Neutrophil (primary cell): Measurements from ENCODE around the gene USP46.

ENCODE experiments used
- H3K27ac ChIP-seq: fragments of 200-600 bp; sonication (generic); 2 replicates; pipeline ENCODE4 v1.5.1; 2016; ENCODE audit warnings: mild to moderate bottlenecking, moderate library complexity
- H3K27me3 ChIP-seq: fragments of 200-600 bp; sonication (generic); 2 replicates; pipeline ENCODE4 v1.6.0; 2016; ENCODE audit warnings: mild to moderate bottlenecking
- H3K36me3 ChIP-seq: fragments of 200-600 bp; sonication (generic); 2 replicates; pipeline ENCODE4 v1.5.1; 2017
- H3K4me1 ChIP-seq, 2 experiments: fragments of 200-600 bp in 1 of 2; sonication (generic) in 1 of 2; 1 replicate in 1 of 2; 2 replicates in 1 of 2; pipeline versions ENCODE4 v1.5.1 to v1.6.1; 2013 to 2016; ENCODE audit warnings: low read depth in 1 of 2, low read length in 1 of 2, mild to moderate bottlenecking in 1 of 2, moderate library complexity in 1 of 2; ENCODE audit not compliant: control insufficient read depth in 1 of 2, insufficient read depth in 1 of 2
- H3K4me3 ChIP-seq, 2 experiments: fragments of 200-600 bp in 1 of 2; sonication (generic) in 1 of 2; 1 replicate in 1 of 2; 2 replicates in 1 of 2; pipeline ENCODE4 v1.5.1; 2013 to 2016; ENCODE audit warnings: low read depth in 1 of 2, low read length in 1 of 2, mild to moderate bottlenecking in 1 of 2, moderate library complexity in 1 of 2
- H3K9me3 ChIP-seq: fragments of 200-600 bp; sonication (generic); 2 replicates; pipeline ENCODE4 v1.5.1; 2016
- TF ChIP-seq, protein P1 (sequence below): fragments of 200-600 bp; sonication (generic); IDR thresholded peaks from 2 replicates; pipeline ENCODE4 v1.5.1; 2016; ENCODE audit warnings: antibody characterized with exemption

The USP46 gene

DNA sequence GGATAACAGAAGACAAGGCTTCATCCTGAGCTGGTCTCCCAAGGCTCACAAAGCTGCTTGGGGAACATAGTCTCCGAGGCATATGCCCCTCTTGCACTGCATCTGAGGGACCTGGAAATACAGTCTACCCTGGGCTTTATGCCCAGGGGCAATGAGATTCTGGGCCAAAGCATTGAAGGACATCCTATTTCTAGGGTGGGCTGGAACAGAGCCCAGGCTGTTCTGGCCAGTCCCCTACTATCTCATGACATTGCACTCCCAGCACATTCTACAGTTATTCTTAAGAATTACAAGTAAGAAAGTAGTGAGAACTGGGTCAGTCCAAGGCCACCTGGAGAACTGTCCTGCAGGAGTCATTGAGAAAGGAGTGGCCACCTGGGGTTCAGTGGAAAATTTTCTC is 107.6 kb downstream of the USP46 start:
- no peak overlapping the region for H3K27ac ChIP-seq
- TF ChIP-seq, protein P1, sequence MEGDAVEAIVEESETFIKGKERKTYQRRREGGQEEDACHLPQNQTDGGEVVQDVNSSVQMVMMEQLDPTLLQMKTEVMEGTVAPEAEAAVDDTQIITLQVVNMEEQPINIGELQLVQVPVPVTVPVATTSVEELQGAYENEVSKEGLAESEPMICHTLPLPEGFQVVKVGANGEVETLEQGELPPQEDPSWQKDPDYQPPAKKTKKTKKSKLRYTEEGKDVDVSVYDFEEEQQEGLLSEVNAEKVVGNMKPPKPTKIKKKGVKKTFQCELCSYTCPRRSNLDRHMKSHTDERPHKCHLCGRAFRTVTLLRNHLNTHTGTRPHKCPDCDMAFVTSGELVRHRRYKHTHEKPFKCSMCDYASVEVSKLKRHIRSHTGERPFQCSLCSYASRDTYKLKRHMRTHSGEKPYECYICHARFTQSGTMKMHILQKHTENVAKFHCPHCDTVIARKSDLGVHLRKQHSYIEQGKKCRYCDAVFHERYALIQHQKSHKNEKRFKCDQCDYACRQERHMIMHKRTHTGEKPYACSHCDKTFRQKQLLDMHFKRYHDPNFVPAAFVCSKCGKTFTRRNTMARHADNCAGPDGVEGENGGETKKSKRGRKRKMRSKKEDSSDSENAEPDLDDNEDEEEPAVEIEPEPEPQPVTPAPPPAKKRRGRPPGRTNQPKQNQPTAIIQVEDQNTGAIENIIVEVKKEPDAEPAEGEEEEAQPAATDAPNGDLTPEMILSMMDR, result no peak
- no peaks in the 10 kb centered on the region for H3K36me3 ChIP-seq
- no peaks in the 10 kb centered on the region for H3K9me3 ChIP-seq
- no peaks in the 10 kb centered on the region for H3K27me3 ChIP-seq
- H3K4me3 ChIP-seq, result no peak overlapping the region
- H3K4me1 ChIP-seq, result no peaks in the 10 kb centered on the region

DNA sequence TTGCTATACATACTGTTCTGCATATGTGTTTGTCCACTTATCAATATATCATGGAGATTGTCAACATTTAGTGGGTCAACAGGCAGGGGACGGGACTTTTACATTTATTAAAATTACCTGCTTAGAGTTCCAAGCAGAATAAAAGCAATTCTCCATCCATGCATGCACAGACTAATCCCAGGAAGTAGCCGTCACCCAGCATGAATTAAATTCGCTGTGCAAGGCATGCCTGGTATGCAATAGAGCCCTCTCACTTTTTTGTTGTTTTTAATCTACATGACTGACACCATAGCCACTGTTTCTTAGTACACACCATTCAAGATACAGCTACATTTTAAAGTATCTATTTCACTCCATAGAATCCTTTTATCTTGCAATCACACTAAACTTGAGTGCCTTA is 108.9 kb downstream of the USP46 start:
- Histone ChIP-seq H3K9me3 (no peaks in the 10 kb centered on the region), H3K27me3 (no peaks in the 10 kb centered on the region), H3K4me1 (no peaks in the 10 kb centered on the region), H3K27ac (no peak overlapping the region), H3K4me3 (no peak overlapping the region), H3K36me3 (no peaks in the 10 kb centered on the region)
- TF ChIP-seq, protein P1, result no peak

- no peak overlapping the region for H3K4me3 ChIP-seq
- no peaks in the 10 kb centered on the region for H3K27me3 ChIP-seq
- H3K27ac ChIP-seq, result no peak overlapping the region
- no peaks in the 10 kb centered on the region for H3K9me3 ChIP-seq
- TF ChIP-seq, protein P1, result no peak
- no peaks in the 10 kb centered on the region for H3K4me1 ChIP-seq
- no peaks in the 10 kb centered on the region for H3K36me3 ChIP-seq
Observed at GRCh38 chr4:52548818-52549570, 110.1 kb downstream of the USP46 start.

DNA sequence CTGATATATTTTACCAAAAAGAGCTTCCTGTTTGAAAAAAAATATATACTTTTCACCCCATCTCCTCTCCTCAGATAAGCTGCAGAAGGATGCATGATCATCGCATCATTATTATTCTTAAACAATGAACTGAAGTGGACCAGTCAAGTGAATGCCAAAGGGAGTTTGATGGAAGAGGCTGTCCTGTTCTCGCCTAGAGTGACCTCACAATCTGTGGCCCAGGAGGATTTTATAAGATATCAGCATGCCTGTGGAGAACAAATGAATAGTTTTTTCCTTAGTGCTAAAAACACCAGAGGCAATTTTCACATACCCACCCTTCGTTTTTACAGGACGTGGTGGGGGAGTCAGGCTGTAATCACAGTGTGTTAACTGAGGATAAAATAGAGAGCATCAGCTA is 112.7 kb downstream of the USP46 start:
- H3K27me3 ChIP-seq, result no peaks in the 10 kb centered on the region
- no peak overlapping the region for H3K27ac ChIP-seq
- H3K4me3 ChIP-seq, result no peak overlapping the region
- H3K9me3 ChIP-seq, result no peaks in the 10 kb centered on the region
- no peaks in the 10 kb centered on the region for H3K4me1 ChIP-seq
- TF ChIP-seq, protein P1, result no peak
- H3K36me3 ChIP-seq, result no peaks in the 10 kb centered on the region

DNA sequence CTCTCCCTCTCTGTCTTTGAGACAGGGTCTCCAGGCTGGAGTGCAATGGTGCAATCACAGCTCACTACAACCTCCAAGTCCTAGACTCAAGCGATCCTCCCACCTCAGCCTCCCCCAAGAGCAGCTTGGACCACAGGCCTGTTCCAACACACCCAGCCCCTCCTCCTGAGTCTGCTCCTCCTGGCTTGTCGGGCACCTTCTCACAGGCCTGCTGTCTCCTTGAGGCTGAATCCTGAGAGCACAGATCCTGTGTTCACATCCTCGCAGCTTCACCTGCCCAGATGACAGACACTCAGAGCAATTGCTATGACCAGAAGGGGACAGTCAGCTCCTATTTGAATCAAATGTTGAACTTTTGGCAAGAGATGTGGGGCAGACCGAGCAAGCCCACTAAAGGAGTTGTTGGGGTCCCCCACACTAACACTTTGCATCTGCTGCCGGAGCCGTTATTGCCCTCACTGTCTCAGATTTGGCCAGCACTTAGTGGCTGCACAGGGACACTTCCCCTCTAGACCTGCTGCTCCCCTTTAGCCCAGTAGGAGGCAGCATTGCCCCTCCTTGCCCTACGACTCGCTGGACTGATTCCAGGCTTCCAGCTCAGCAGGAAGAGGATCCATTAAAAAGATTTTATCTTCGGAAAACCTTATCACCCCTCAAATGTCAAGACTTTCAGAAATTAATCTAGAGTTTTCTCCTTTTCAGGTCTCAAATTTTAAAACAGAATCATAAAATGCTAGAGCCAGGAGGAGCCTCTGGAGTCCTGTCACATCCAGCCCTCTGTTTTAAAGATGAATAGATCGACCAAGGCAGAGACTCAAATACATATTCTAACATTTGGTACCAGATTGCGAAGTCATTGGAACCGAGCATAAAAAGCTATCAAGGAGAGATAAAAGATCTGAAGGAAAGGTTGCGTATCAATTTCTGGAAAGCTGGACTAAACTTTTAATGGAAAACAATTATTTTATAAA is 113.7 kb downstream of the USP46 start:
- Histone ChIP-seq H3K9me3 (no peaks in the 10 kb centered on the region), H3K4me1 (no peaks in the 10 kb centered on the region), H3K27ac (no peak overlapping the region), H3K36me3 (no peaks in the 10 kb centered on the region), H3K4me3 (no peak overlapping the region), H3K27me3 (no peaks in the 10 kb centered on the region)
- TF ChIP-seq, protein P1, result no peak
